IPS DF 6.9 (cell line): ENCODE measurements around the gene DYNC2I2.
"Not testable (repeated sequence)": the region's sequence is repeated elsewhere in the genome, so short reads cannot be mapped to it uniquely, and the experiment has no call there.

Source experiments
- DNase-seq: peaks from one replicate; pipeline ENCODE4 v3.0.0-alpha.2; 2013; ENCODE audit warnings: low read depth, low spot score
- H3K27ac ChIP-seq: one replicate; pipeline ENCODE4 v1.5.1; 2013; ENCODE audit warnings: low read length, control low read depth
- H3K27me3 ChIP-seq: 2 replicates; pipeline ENCODE4 v1.6.1; 2013; ENCODE audit warnings: mild to moderate bottlenecking, low read length; ENCODE audit not compliant: control insufficient read depth, insufficient read depth
- H3K36me3 ChIP-seq: 2 replicates; pipeline ENCODE4 v1.6.1; 2013; ENCODE audit warnings: low read length; ENCODE audit not compliant: control insufficient read depth, insufficient read depth
- H3K4me1 ChIP-seq: 2 replicates; pipeline ENCODE4 v1.6.1; 2013; ENCODE audit warnings: low read length; ENCODE audit not compliant: control insufficient read depth, insufficient read depth
- H3K4me3 ChIP-seq: 2 replicates; pipeline ENCODE4 v1.5.1; 2013; ENCODE audit warnings: mild to moderate bottlenecking, low read length
- H3K9me3 ChIP-seq: 2 replicates; pipeline ENCODE4 v1.6.1; 2013; ENCODE audit warnings: low read length, inconsistent platforms; ENCODE audit not compliant: control insufficient read depth, insufficient read depth
- WGBS: extraction: QIAGEN DNeasy Blood & Tissue Kit; methylation state at CpG from one replicate; pipeline ENCODE4 v1.1.7; 2013; ENCODE audit warnings: mixed read lengths, missing lambda C conversion rate; ENCODE audit not compliant: insufficient read length, insufficient coverage; 5-methylcytosine and 5-hydroxymethylcytosine counted together

Gene DYNC2I2

DNA sequence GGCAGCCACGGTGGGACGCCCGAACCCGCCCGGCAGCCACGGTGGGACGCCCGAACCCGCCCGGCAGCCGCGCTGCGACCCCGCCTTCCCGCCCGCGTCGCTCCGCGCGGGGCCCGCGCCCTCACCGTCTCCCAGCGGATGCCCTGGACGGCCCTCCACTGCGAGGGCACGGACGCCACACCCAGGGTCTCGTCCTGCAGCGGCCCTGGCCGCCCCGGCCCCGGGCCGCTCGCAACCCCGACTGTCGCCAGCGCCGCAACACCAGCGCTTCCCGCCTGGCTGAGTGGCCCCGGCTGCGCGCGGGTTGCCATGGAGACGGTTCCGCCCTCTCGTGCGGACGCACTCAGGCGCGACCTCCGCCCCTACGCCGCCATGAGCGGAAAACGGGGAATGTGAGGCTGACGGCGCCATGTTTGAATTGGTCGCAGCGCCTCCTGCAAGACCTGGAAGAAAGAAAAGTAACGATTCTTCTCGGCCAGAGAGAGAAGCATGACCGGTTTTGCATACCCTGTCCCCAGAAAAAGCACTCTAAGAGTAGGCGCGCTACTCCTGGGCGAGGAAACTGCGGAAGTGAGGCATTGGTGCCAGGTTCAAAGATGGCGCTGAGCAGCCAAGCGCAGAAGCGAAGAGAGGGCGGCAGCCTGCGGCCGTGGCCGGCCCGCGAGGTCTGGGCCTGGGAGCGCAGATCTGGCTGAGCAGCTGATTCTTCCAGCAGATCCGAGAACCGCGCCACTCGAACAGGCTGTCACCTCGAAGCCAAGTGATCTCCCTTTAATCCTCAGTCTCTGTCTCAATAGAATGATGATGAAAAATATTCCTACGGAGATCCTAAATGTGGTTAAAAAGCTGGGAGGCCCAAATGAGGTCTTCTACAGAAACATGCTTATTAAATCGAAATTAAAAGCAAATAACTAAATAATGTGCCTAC lies at the start of gene DYNC2I2:
Gene DYNC2I2 (minus strand): TSS at position 432 of the 928 bp plus-strand sequence. CDS start 121 bp downstream, at position 311.
- Histone ChIP-seq H3K4me3 (peak within 1 kb of the TSS; percentile 80), H3K36me3 (no peaks in the 10 kb centered on the region), H3K9me3 (no peaks in the 10 kb centered on the region), H3K4me1 (no peaks in the 10 kb centered on the region), H3K27ac (no peak within 1 kb of the TSS), H3K27me3 (no peaks in the 10 kb centered on the region)
- DNase-seq = peak; percentile 83
- WGBS = no CpG with 5 or more reads among the region's 86 CpGs

DNA sequence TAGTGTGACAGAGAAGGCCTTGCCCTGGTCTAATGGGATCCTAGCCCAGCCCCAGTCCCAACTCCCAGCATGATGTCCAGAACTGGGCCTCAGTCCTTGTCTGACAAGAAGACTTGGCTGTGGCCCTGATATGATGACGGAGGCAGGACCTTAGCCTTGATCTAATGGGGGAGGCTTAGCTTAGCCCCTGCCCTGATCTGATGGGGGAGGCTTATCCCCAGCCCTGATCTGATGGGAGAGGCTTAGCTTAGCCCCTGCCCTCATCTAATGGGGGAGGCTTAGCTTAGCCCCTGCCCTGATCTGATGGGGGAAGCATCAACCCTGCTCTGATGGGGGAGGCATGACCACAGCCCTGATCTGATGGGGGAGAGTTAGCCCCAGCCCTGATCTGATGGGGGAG lies 49.4 kb upstream of the DYNC2I2 start:
- Histone ChIP-seq H3K27me3 (no peaks in the 10 kb centered on the region), H3K4me3 (no peak overlapping the region), H3K27ac (no peak overlapping the region), H3K4me1 (peaks cover 2% of the 10 kb centered on the region), H3K36me3 (peaks cover 5% of the 10 kb centered on the region), H3K9me3 (no peaks in the 10 kb centered on the region)
- no CpG with 5 or more reads among the region's 1 CpG for WGBS
- no peak for DNase-seq

DNA sequence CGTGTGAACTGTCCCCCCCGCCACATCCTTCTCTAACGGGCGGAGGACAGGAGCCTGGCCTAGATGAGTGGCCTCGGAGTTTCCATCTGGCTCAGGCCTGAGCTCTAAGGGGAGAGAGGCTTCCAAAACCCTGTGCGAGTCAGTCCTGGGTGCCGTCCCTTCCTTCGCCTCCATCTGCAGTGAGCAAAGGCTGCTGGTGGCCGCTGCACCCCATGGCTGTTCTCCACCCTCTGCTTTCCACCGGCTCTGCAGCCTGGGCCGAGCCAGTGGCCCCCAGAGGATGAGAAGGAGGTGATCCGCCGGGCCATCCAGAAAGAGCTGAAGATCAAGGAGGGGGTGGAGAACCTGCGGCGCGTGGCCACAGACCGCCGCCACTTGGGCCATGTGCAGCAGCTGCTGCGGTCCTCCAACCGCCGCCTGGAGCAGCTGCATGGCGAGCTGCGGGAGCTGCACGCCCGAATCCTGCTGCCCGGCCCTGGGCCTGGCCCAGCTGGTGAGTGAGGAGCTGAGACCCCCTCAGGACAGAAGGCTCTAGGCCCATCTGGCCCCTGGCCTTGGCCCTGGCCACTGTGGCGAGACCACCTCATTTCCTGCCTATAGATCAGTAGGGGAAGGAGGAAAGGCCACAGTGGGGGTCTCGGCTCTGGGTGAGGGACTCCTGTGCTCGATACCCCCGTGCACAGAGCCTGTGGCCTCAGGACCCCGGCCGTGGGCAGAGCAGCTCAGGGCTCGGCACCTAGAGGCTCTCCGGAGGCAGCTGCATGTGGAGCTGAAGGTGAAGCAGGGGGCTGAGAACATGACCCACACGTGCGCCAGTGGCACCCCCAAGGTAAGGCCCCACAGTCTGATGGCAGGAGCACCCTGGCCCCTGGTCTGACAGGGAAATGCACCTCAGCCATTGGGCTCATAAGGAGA lies 48.7 kb upstream of the DYNC2I2 start:
- peaks cover 5% of the 10 kb centered on the region for H3K36me3 ChIP-seq
- no peaks in the 10 kb centered on the region for H3K27me3 ChIP-seq
- DNase-seq = no peak
- no CpG with 5 or more reads among the region's 36 CpGs for WGBS
- H3K4me3 ChIP-seq = no peak overlapping the region
- no peak overlapping the region for H3K27ac ChIP-seq
- H3K4me1 ChIP-seq = peaks cover 2% of the 10 kb centered on the region
- no peaks in the 10 kb centered on the region for H3K9me3 ChIP-seq

DNA sequence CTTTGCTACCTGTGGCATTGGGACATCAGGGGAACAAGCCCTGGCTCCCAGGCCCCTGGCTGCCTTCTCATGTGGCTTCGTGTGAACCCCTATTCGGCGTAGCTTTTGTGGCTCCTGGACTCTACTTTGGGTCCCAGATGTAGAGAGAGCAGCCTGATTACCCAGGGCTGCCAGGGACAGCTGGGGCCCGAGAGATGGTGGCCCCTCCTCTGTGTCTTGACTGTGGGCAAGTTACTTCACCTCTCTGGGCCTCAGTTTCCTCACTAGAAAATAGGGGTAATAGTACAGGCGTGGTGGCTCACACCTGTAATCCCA lies 47.7 kb upstream of the DYNC2I2 start:
- no peak for DNase-seq
- no peak overlapping the region for H3K4me3 ChIP-seq
- no peaks in the 10 kb centered on the region for H3K9me3 ChIP-seq
- H3K4me1 ChIP-seq = peaks cover 2% of the 10 kb centered on the region
- no CpG with 5 or more reads among the region's 5 CpGs for WGBS
- H3K27ac ChIP-seq = no peak overlapping the region
- H3K27me3 ChIP-seq = no peaks in the 10 kb centered on the region
- H3K36me3 ChIP-seq = peaks cover 5% of the 10 kb centered on the region

DNA sequence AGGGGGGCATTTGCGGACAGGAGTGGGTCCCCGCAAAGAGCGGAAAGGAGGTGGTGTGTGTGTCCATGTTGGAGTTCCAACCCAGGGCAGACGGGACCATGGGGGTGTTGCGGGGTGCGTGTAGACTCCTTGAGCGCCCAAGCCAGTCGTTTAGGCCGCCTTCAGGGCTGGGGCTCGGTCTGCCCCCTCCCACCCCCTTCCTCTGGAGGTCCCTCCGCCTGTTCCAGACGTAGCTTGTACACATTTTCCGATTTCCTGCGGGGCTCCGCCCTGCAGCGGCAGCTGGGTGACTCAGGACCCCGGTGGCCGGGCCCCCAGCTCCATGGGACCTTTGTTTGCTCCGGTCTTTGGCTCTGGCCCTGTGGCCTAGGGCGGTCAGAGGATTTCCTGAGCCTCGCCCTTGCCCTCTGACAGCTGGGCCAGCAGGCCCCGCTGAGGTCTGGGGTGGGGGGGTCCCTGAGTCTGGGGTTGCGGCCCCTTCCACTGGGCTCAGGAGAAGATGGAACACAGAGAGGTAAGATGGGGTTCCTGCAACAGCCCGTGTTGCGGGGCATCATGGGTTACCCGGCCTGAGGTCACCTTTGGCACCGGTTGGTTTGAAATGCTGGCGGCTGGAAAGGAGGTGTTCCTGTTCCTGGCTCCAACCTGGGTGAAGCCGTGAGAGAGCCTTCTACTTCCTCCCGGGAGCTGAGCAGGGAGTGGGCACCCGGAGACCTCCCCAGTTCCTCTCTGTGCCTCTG lies 47.1 kb upstream of the DYNC2I2 start:
- peaks cover 2% of the 10 kb centered on the region for H3K4me1 ChIP-seq
- WGBS = no CpG with 5 or more reads among the region's 31 CpGs
- DNase-seq = no peak
- H3K27ac ChIP-seq = no peak overlapping the region
- no peaks in the 10 kb centered on the region for H3K27me3 ChIP-seq
- H3K4me3 ChIP-seq = peak overlapping the region; percentile 46; the same call in 1 of the 2 replicates
- peaks cover 5% of the 10 kb centered on the region for H3K36me3 ChIP-seq
- H3K9me3 ChIP-seq = no peaks in the 10 kb centered on the region

DNA sequence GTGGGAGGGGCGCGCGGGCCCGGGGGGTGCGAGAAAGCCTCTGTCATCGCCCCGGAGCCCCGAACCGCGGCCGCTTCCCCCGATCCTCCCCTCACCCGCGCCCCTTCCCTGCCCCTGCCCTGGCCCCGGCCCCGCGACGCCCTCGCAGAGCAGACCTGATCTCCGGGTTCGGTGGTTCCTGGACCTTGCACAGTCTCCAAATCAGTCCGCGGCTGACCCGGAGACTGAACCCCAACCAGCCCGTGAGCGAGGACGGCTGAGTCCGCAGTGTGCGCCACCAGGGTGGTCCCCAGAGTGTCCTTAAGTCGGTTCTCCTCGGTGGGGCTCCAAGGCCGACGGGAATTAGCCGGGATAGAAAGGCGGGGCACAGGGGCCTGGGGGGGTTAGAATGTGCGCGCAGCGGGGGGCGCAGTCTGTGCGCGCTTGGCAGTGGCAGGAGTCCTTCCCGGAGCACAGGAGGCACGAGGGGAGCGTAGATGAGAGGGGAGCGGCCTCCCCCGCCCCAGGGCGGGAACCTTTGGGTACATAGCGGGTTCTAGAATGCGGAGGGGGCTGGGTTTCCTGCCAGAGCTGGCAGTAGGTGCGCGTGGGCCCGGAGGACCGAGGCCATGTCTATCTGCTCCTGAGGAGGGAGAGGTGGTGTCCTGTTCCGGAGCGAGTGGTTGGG lies 46.4 kb upstream of the DYNC2I2 start:
- Histone ChIP-seq H3K27ac (no peak overlapping the region), H3K4me3 (peak overlapping the region; percentile 46; the same call in 1 of the 2 replicates), H3K4me1 (peaks cover 2% of the 10 kb centered on the region), H3K27me3 (no peaks in the 10 kb centered on the region), H3K36me3 (peaks cover 5% of the 10 kb centered on the region), H3K9me3 (no peaks in the 10 kb centered on the region)
- no peak for DNase-seq
- no CpG with 5 or more reads among the region's 55 CpGs for WGBS

DNA sequence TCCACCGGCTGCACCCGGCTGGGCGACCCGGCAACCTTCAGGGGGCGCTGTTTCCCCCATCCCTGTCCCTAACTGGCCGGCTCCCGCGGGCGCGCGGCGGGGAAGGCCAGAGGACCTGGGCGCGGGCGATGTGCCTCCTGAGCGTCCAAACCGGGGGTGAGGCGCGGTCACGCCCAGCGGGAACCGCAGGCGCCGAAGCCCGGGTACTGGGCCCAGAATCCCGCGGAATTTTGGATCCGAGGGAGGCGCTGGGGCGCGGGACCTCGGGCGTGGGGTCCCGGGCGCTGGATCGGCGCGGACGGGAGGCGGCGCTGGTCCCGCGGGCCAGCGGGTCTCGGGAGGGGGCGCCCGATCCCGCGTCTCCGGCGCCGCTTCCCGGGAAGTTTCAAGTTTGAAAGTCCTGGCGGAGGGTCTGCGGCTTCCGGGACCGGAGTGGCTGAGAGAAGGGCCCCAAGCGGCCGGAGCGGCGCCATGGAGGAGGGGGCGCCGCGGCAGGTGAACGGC lies 45.9 kb upstream of the DYNC2I2 start, which contains the start of gene PKN3:
Gene PKN3 (plus strand): TSS at position 59 of the 504 bp plus-strand sequence. CDS start 413 bp downstream, at position 472.
- H3K9me3 ChIP-seq = no peaks in the 10 kb centered on the region

DNA sequence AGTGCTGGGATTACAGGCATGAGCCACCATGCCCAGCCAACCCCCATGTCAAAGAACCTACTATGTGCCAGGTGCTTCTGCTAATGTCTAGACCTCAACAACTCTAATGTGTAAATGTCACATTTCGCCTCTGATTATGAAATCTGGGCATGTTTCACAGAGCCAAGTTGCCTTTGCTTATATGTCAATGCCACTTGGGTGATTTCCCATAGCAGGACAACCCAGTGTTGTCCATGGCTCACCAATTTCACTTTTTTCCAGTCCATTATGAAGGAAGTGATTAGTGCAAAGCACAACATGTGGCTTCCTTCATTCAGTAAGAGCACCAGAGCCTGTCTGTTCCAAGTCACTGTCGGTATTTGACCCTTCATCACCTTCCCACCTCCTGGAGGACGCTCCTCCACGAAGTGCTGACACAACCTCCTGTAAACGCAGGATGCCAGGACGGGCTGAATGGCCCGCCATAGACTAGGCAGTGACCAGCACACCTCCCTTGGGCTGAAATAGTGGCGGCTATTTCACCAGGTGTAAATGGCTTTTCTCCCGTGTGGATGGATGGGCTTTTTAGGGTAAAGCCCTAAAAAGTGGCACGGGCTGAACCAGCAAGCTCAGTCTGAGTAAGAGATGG lies 44.7 kb upstream of the DYNC2I2 start:
- WGBS = no CpG with 5 or more reads among the region's 10 CpGs
- H3K4me3 ChIP-seq = no peak overlapping the region

More for the DNA sequence above, 45.9 kb upstream of the DYNC2I2 start, which contains the start of gene PKN3:
- Histone ChIP-seq H3K27me3 (no peaks in the 10 kb centered on the region), H3K4me3 (peak within 1 kb of the TSS; percentile 46; the same call in 1 of the 2 replicates), H3K27ac (no peak within 1 kb of the TSS), H3K4me1 (peaks cover 2% of the 10 kb centered on the region), H3K36me3 (peaks cover 5% of the 10 kb centered on the region)
- no peak for DNase-seq
- WGBS = no CpG with 5 or more reads among the region's 65 CpGs

DNA sequence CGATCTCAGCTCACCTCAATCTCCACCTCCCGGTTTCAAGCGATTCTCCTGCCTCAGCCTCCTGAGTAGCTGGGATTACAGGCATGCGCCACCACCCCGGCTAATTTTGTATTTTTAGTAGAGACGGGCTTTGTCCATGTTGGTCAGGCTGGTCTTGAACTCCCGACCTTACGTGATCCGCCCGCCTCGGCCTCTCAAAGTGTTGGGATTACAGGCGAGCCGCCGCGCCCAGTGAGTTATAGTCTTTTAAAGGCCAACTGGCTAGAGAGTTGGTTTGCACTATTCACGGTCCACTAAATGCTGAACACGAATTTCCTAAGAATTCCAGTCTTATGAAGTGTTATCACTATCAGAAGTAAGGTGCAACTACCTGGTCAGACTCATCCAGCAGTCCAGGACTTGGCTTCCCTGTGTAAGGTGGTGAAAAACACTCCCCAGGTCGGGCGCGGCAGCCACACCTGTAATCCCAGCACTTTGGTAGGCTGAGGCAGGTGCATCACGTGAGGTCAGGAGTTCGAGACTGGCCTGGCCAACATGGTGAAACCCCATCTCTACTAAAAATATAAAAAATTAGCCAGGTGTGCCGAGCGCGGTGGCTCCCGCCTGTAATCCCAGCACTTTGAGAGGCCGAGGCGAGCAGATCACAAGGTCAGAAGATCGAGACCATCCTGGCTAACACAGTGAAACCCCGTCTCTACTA lies 42.6 kb upstream of the DYNC2I2 start:
- not testable (repeated sequence) for DNase-seq, H3K9me3 ChIP-seq, H3K27ac ChIP-seq, H3K27me3 ChIP-seq, H3K4me3 ChIP-seq, H3K36me3 ChIP-seq, H3K4me1 ChIP-seq
- no CpG with 5 or more reads among the region's 30 CpGs for WGBS

More for the DNA sequence above, 44.7 kb upstream of the DYNC2I2 start:
- no peak for DNase-seq
- Histone ChIP-seq H3K36me3 (peaks cover 2% of the 10 kb centered on the region; the same call in 1 of the 2 replicates), H3K27me3 (no peaks in the 10 kb centered on the region), H3K27ac (no peak overlapping the region), H3K4me1 (peaks cover 2% of the 10 kb centered on the region), H3K9me3 (no peaks in the 10 kb centered on the region)
